Stimulated activated CD8-positive, alpha-beta memory T cell treated with anti-CD3 and anti-CD28 coated beads, Interleukin-4, amount 100 ng/mL, for 24 hours (primary cell): ENCODE data around the gene PRKG1.

Experiments used
- DNase-seq: peaks from one replicate; pipeline ENCODE4 v3.0.0-alpha.2; 2020; ENCODE audit warnings: low read depth

PRKG1 gene

DNA sequence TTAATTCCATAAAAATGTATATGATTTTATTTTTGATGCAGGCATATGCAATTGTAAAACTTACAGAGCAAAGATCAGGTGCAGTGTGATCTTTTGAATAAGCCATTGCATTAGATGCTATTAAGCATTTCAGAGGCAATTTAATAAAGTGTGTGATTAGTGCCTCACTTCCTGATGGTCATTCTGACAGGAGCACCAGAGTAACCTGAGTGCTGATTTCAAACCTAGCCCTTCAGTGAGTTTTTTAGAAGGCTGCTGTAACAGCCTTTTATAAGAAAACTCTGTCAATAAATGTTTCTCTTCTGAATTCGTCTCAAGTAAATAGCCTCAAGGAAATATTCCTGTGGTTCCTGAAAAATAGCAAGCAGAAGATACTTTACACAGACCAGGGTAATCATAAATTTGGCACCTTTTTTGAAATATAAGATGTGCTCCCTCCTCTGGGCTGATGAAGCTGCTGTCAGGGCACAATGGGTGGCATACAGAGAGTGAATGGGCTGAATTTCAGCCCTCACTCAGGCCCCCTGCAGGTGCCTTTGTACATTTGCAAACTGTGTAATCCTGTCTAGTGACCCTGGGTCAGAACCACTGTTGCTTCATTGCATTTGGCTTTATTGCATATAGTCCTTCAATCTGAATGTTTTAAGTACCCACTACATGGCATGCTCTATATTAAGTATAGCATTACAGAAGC is 818.8 kb downstream of the PRKG1 start:
- DNase-seq = no peak

DNA sequence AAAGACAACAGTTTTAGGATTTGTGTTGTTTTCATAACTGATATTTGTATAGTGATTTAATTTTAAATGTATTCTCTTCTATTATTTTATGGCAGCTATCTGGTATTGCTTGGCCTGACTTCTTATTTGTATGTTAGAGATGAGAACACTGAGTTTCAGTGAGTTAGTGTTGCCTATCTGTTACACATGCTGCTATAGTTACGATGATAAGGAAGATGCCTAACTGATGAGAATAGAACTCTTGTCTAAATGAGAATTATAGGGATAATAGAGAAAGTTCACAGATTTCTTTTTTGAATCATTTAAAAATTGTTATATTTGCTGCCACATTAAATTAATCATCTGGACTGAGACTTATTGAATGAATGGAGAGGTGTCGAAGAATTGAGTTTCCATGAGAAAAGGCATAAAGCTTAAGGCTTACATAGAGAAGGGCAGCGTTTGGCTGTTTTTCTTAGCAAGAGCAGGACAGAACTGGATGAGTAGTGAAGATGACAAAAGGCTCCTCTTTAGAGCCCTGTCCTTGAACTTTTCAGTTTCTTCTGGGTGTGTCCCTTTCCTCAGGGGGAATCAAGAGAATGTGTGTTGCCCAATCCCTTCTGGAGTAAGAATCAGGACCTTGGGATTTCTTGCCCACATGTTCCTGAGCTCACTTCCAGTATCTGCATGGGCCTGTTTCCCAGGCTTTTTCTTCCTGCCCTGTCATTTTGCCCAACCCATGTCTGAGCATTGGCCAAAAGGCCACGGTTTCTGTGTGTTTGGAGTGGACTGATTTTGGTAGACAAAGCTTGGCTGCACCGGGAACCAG is 820.7 kb downstream of the PRKG1 start:
- DNase-seq = no peak

DNA sequence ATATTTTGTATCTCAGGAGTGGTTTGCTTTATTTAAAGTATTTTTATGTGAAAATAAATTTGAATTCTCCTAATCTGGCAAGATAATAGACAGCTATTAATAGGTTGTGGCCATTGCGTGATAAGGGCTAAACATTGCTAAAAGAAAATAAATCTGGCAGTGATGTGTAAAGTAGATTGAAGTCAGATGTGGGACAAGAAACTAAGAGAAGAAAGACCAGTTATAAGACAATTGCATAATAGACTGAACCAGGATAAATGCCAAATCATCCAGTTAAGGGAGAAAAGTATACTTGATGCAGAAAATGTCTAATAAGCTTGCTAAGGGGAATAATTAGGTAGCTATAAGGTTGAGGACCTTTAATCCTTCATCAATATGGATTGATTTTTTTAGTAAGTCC is 822.6 kb downstream of the PRKG1 start:
- DNase-seq = no peak

DNA sequence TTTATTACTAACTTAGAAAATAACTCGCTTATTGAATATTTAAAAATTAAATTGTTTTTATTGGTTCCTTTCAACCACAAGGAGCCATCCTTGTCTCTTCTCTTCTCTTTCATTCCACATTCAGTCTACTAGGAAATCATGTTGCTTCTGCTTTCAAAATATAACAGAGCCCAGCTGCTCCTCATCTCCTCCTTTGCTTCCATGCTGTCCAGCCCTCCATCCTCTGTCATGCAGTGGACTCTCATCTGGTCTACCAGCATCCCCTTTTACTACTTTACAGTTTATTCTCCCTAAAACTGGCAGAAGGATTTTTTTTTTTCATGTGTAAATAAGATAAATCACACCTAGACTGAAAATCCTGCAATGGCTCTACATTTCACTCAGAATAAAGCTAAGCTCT is 823.3 kb downstream of the PRKG1 start:
- no peak for DNase-seq

DNA sequence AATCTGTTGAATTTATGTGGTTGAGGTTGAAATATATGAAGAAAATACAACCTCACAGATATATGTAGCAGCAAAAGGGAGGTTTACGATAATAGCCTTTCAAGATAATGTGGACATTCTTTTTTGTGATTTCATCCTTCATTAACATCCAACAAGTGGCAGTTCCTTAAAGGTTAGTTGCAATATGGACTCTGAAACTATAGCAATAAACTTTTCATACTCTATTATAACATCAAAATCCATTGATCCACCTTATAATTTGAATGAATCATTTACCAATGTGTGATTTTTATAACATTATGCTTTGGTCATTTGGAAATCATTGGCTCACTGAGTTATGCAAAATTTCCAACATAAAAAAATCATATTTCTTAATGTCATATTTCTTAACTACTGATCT is 825.9 kb downstream of the PRKG1 start:
- DNase-seq = no peak

DNA sequence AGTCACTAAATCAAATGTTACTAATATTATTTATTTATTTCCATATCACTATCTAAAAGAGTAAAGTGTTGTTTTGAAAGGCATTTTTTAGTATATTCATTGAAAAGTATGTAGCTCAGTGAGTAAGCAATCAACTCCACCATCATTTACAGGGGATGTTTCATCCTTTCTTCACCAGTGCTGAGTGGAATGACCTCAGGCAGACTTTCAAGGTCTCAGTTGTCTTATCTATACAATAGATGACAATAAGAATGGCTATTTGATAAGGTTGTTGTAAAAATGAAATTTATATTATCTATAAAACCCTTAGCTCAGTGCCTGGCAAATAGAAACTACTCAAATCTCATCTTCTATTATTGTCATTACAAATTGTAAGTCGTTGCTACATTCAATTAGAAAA is 829.4 kb downstream of the PRKG1 start:
- no peak for DNase-seq

DNA sequence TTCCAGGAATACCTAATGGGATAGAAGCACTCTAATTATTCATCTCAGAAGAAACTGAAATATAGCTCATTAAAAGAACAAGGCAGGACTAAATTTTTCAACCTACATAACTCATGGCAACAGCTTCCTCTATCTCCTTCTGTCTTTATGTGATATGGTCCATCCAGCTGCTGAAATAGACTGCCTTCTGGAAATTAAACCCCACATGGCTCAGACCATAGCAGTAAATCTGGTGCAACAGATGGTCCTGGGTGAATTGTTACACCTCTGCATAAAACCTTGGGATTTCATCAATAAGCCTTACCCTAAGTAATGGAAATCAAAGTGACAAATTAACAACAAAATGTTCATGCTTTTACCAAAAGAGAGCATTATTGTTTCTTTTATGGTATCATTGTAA is 830.7 kb downstream of the PRKG1 start:
- no peak for DNase-seq

DNA sequence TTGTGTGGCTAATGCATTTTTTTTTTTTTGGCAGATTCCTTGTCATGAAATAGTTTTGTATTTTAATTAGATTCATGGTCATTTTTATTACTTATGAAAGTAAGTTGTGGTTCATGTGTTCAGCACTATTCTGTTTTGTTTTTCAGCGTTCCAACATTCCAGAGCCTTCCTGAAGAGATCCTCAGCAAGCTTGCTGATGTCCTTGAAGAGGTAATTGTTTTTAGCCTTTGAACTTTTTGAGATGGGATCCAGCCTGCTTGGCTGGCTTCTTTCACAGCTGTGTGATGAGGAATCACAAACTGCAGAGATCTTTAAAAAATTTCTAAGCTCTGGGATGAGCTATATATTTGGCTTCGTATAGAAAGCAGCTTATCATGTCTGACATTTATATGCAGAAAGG is 833.1 kb downstream of the PRKG1 start:
- no peak for DNase-seq

DNA sequence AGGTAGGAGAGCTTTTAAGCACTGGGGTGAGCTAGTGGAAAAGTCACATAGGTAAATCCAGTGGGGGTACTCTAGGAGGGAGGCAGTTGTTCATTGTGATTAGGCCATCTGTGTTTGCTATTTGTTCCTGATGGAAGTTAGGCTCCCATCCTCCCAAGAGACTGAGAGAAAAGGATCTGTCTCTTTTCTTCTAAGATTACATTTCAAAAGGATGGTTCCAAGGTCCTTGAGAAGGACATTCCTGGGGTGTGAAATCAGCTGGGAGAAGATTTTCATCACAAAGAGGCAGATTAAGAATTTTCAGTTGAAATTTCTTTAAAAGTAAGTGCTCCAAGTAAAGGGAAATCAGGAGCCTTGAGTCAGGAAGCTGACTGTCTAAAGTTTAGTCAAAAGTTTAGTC is 835.9 kb downstream of the PRKG1 start:
- no peak for DNase-seq

DNA sequence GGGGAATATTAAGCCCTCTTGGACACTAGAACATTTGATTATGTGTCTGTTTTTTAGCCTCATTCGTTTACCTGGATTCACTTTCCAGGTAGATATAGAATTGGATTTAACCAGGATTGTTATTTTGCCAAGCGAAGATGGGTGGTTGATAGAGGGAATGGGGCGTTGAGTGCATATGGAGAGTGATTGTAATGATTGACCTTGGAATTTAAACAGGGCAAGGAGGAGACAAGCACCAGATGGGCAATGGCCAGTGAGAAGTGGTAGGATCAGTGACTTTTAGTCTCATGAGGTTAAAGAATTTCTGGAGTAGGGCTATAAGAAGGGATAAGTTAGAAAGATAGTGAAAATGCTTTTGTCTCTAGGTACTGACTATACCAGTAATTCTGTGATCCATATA is 836.3 kb downstream of the PRKG1 start:
- DNase-seq = no peak

DNA sequence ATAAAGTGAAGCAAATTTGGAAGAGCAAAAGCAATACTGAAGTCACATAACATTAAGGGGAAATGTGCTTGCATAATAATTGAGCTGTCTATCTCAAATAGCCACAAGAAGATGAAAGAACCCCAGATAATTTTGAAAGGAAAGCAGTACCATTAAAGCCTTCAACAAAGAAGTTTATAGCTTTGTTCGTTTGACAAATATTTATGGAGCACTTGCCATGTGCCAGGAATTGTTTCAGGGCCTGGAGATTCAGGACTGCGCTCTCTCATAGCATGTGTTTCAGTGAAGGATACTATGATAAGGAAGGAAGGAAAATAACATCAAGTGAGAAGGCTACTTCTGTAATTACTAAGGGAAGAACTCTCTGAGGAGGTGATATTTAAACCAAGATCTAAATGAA is 837.4 kb downstream of the PRKG1 start:
- no peak for DNase-seq

DNA sequence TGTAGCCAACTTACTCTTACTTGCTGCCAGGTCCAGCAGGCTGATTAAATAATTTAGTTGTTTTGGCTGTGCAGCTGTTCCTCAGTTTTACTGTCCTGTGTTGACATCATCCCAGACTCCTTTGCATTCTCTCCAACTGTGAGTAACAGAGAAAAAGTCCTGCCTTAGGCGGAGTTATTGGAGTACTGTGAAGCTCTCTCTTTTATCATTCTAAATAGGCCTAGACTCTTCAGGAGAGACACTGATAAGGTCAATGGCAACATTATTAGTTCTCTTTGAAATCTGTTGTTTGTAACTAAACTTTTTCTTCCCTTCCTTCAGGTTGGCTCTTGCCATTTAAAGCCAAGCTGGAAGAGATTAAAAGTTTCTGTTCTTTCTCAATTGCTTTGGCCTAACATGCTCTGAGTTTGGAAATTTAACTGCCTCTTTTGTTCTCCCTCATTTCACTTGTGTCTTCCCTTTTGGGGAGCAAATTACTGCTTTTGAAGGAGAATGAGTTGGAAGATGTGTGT is 840.8 kb downstream of the PRKG1 start:
- DNase-seq = no peak

DNA sequence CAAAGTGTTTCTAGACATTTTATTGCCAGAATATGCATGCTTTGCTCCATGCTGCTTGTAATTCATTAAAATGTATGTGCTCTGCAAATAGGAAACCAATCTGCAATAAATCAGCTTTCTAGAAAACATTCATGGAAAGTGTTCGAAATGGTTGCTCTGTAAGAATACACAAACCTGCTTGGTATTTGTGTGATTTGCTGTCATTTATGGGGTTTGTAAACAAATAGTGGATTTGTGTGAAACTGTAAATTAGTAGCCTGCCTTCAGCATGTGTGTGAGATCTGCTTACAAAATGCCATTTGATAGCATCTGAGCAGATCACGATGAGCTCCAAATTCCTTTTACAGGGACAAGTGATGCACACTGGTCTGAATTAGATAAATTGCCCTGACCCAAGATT is 844.2 kb downstream of the PRKG1 start:
- DNase-seq = no peak

DNA sequence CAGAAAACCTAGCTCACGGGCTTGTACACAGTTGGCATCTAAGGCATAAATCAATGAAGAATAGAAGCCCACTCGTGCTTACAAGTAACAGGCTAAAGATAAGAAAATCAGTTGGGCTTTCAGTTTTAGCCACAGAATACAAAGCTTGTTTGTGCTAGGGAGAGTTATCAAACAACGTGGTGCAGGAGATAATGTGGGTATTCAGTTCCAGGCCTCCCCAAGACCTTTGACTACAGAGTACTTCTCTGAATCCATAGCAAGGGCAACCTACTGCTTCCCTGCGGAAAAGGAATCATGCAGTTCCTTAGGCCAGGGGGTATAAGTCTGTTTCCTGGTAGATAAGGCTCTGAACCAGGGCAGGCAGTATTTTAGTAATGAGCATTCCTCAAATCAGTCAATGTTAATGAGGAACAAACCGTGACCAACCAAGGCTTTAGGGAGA is 844.6 kb downstream of the PRKG1 start:
- no peak for DNase-seq

DNA sequence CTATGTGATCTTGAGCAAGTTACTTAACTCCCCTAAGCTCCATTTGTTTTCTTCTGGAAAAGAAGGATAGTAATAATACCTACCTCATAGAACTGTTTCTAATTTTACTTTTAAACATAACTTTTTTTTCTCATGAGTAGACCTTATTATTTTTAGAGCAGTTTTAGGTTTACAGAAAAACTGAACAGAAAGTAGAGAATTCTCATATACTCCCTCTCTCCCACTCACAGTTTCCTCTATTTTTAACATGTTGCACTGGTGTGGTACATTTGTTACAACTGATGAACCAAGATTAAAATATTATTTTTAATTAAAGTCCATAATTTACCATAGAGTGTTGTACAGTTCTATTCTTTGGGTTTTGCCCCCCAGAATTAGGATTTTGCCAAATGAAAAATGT is 846.4 kb downstream of the PRKG1 start:
- DNase-seq = no peak

DNA sequence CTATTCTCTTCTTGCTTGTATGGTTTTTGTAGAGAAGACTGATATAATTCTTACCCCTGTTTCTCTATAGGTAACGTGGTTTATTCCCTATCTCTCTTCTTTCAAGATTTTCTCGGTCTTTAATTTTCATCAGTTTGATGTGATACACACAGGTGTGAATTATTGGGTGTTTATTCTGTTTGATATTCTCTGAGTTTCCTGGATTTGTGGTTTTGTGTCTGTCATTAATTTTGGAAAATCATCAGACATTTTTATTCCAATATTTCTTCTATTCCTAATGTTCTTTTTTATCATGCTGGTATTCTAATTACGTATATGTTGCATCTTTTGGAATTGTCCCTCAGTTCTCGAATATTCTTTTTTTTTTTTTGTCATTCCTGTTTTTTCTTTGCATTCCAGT is 850.1 kb downstream of the PRKG1 start:
- no peak for DNase-seq

DNA sequence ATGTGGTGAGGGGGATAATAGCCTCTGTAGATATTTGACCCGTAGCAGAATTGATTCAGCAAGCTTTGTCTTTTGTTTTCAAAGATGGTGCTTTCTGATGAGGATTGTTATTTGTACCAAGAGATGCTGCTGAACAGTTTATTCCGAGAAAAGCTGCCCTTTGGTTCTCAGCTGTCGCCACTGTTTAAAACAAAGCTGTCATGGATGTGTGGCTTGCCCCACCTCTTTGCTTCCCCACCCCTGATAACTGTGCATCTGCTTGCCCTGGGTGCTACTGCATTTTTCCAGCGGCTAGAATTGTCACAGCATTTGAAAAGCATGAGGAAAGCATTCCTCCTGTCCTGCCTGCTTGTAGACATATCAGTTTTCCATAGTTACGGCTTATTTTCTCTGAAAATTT is 852.0 kb downstream of the PRKG1 start:
- DNase-seq = no peak

DNA sequence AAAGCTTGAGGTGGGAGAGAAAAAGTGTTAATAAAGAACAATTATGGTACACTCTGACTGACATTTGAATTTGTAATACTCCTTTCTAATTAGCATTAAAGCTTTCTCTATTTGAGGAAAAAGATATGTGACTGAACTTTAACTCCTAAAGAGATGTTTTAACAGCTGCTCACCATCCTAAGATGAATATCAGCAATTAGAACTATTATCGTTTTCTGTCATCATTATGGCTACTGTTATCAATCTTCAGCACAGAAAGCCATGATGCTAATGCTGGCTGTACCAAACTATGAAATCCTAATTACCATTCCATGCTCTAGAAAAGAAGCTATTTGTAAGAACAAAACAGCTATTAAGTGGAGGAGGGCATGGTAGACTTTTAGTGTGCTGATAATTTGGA is 853.9 kb downstream of the PRKG1 start:
- DNase-seq = no peak

DNA sequence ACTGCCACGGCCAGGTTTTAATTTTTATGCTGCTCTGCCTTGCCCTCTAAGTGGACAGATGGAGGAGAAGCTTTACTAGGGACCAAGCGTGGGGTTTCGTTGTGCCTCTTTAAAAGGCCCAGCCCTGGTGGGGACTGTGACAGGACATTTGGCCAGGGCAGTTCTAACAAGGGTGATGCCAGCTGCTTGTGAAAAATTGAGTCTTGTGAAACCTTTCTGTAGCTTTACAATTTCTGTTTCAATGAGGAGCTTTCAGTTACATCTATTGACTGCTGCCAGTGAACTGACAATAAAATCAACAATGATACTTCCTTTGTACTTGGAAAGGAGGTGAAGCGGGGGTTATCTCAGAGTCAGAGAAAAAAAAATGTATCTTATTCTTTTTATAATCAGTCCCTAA is 858.2 kb downstream of the PRKG1 start:
- DNase-seq = no peak

DNA sequence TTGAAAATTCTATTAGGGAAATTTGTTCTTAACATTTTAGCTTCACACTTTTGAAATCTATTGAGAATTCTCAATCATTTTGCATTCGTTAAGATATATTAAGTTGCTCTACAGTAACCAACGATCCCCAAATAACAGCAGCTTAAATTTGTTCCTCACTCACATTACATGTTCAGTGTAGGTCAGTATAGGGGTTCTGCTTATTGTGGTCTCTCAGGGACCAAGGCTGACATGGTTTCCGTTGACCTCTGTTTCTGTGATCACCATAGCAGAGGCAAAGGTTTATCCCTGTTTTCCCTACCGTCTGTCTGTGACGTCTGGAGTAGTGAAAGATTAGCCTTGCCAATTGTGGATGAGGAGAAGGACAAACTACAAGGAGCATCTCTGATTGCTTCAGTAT is 860.1 kb downstream of the PRKG1 start:
- no peak for DNase-seq

DNA sequence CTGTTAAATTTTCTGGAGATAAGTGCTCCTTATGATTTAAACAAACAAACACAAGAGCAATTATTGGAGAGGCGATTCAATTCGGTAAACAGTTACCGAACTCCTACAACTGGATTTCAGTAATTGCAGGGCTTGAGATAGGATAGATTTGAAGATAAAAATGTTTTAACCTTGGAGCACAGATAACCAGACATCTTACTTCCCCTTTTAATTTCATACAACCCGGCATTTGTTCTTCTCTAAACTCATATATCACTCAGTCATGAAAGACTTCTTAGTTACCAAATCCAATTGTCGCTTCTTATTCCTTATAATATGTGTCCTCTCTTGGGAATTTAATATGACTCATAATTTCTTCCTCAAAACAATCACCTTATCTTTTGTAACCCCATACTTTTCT is 861.1 kb downstream of the PRKG1 start:
- DNase-seq = no peak

DNA sequence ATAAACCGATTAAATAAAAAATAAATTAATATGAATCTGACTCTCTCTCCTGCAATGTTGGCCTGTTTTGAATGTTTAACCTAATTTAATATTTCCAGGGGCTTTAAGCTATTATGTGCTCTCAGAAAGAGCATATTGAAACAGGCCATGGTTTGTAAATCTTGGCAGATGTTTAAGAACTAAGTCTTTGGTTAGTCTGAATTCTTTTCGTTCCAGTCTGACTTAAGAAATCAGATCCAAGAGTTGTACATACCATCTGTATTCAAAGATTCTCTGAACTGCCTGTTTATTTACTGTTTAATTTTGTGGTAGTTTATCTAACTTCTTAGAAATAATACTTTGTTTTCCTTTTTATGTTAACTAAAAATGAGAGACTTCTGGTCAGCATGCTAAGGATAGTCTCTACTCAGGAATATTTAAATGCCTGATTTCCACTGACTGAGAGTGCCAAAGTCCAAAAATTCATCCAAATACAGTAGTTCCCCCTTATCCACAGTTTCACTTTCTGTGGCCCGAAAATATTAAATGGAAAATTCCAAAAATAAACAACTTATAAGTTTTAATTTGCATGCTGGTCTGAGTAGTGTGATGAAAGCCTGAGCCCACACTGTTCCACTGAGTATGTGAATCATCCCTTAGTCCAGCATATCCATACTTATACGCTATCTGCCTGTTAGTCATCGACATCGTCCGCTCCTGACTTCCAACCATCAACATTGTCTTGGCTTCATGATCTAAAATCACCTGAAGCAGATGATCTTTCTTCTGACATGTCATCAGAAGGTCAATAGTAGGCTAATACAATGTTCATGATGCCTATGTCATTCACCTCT is 863.2 kb downstream of the PRKG1 start:
- DNase-seq = no peak
